Activated CD8-positive, alpha-beta memory T cell treated with anti-CD3 and anti-CD28 coated beads, Interleukin-2, amount 50 U/mL, for 48 hours (primary cell): ENCODE results near the gene TYSND1.
"Not testable (repeated sequence)": the region's sequence is repeated elsewhere in the genome, so short reads cannot be mapped to it uniquely, and the experiment has no call there.

Experiments
- DNase-seq: peaks from one replicate; pipeline ENCODE4 v3.0.0-alpha.2; 2020

TYSND1 gene

DNA sequence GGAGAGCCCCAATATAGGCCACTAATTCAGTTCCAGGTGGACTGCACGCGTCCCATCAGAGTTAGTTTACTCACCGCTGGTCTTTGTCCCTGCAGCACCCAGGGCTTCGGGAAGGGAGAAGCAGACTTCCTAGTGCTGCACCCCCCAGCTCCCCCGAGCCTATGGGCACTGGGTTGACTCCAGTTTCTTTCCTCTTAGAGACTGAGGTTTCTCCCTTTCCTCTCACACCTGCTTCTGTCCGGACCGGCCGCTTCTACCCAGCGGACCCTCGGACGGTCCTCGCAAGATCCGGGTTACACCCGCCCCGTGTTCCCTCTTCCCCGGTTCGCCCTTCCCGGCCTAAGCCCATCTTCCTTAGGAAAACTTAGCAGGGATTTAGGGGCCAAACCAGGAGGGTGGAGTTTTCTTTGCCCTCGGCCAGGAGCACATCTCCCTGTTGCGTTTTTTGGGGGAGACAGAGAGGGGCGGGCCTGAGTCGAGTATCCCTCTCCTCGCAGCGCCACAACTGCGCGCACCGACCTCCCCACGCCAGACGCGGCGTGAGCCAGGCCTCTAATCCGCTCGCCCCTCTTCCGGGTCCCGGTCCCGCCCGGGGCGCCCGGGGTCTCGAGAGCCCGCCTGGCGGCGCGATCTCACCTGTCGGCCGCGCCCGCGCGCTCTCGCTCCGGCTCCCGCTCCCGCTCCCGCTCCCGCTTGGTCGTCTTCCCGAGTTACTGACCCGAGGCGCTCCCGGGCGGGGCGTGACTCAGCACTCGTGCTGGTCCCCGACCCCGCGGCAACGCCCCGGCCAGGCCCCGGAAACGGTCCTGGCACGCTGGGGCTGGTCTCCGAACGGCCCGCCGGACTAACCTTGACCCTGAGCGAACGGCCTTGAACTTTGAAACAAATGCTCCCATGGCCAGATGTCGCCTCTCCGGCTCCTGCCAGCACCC, 14.1 kb downstream of the TYSND1 start, which contains the start of gene AIFM2:
AIFM2 (minus strand) TSS at position 728 of the 932 bp plus-strand sequence. CDS start 8,741 bp downstream, outside the sequence.
- peak; percentile 81 for DNase-seq

DNA sequence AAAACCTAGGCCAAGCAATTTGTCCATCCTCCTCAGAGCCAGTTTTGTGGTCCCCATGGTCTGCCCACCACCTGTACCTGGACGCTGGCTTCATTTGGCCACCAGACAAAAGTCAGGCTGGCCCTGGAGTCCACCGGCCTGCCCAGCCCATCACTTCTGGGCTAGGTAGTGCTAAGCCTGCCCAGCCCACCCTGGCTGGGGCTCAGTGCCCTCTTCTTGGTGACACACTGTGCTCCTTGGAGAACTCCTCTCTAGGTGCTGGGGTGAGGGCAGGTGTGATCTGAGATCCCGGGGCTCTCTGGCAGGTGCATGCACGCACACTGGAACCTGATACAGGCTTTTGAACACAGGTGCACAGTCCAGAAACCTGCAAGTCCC, 15.0 kb downstream of the TYSND1 start:
- DNase-seq, result no peak

DNA sequence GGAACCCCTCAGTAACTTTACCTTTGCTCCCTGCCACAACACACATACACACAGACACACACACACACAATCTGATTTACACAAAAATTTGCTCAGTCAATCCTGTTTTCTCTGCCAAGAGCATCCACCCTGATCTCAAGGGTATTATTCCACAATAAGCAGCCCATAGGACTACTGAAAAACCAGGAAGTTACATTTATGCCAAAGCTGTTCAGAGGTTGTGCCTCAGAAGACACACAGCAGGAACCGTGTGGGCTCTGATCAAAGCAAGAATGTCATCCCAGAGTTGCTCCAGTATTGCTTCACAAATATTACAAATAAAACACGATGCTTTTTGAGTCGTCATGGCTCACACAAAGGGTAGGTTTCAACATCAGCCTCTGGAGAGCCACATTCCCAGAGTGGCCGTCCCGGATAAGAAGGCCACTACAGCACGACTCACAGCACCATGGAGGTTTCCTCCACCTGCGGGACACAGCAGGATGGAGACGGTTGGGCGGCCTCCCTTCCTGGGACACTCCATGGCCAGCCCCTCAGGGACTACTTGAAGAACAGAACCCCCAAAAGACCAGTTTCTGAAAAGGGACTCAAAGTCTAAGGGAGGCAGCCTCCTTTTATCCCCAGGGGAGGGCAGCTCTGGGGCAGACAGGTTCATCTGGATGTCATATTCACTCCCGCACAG, 15.5 kb downstream of the TYSND1 start:
- DNase-seq, result no peak

DNA sequence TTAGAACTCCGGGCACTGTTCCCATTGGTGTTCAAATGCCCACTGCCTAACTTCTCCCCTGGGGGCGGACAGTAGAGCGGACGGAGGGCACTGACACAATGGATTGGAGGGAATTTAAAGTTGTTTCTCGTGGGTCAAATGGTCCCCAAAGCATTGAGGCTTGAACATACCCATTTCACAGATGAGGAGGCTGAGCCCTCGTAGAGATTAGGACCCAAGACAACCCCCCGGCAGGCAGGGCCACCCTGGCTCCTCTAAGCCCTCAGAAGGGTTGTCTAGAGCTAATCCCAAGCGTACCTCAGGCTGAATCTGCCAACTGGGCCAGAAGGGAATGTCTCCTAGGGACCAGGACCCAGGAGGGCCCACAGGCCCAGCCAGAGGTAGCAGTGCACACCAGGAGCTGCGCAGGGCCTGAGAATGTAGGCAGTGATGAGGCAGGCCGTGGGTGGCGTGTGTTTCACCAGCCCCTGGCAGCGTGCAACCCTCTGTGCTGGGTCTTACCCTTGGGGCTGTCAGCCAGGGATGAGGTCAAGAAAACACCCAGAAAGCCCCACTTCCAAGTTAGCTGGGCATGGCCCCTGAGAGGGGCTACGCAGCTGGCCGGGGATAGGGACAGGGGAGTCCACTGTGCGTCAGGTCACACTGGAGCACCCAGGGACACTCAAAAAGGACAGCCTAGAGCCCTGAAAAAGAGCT, 19.7 kb downstream of the TYSND1 start:
- DNase-seq, result no peak

DNA sequence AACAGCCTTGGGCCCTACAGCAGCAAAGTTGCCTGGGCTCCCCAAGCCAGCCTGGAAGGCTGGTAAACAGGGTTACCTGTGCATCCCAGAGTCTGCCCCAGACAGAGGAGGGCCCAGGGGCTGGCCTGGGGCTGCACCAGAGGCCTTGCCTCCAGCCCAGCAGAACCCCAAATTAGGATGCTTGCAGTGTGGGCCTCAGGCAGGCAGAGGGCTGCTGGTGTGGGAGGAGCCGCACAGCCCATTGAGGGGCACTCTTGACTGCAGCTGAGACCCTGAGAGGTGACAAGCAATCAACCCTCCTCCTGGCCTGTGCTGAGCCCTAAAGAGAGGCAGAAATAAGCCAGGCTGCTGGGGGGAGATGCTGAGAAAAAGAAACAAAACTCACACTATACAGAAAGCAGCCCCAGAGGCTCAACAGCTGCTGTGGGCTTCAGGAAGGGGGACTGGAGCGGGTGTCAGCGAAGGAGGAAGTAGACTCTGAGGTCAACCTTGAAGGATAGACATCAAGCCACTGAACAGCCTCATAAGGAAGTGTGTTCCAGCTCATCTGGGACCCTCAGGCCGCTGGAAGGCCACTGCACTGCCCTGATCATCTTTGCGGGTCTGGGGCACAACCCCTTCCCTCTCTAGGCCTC, 20.5 kb downstream of the TYSND1 start:
- no peak for DNase-seq

DNA sequence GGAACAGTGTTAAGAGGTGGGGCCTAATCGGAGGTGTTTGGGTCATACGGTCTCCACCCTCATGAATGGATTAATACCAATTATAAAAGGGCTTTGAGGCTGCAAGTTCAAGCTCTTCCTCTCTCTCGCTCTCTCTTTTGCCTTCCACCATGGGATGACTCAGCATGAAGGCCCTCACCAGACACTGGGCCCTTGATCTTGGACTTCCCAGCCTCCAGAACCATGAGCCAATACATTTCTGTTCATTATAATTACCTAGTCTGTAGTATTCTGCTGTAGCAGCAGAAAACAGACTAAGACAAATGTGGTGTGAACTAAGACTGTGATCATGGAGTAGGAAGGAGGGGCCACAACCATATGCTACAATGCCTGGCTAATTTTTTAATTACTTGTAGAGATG, 21.6 kb downstream of the TYSND1 start:
- DNase-seq, result no peak

DNA sequence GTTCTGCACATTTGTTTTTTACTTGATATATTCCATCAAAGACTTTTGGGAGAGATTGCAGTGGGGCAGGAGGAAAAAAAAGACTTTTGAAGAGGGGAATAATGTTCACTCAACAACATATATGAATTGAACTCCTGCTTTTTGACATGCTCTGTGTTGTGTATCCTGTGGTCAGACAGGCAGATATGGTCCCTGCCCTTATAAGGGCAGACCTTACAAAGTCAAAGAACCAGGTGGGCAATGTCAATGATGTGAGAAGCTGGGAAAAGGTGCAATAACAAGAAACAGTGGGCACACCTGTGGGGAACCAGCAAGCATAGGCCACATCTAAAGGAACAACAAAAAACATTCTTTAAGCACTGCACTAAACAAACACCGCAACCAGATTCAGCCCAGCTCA, 22.1 kb downstream of the TYSND1 start:
- DNase-seq, result no peak

DNA sequence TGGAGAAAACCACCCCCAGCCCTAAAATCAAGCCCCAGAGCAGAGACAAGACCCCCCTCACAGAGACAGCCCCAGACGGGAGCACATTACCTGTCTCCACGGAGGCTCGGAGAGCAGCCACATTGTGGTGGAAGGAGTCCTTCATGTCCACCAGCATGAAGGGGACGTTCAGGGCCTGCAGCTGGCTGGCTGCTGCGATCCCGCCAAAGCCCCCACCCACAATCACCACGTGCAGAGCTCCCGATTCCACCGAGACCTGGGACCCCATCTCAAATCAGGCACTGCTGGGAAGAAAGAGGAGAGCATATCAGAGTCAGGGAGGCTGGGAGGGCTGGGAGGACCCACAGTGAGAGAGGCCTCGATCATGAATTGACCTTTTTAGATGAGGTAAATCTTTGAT, 22.7 kb downstream of the TYSND1 start:
- no peak for DNase-seq

DNA sequence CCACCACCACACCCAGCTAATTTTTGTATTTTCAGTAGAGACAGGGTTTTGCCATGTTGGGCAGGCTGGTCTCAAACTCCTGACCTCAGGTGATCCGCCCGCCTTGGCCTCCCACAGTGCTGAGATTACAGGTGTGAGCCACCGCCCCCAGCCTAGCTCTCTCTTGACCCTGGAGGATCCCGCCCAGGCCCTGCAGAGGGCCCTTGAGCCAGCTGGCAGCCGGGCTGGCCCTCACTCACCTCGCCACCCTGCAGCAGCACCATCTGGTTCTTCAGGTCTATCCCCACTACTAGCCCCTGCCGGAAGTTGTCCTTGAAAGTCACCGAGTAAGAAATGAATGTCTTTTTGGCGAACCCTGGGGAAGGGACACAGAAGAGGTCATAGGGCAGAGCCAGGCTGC, 23.3 kb downstream of the TYSND1 start:
- not testable (repeated sequence) for DNase-seq

DNA sequence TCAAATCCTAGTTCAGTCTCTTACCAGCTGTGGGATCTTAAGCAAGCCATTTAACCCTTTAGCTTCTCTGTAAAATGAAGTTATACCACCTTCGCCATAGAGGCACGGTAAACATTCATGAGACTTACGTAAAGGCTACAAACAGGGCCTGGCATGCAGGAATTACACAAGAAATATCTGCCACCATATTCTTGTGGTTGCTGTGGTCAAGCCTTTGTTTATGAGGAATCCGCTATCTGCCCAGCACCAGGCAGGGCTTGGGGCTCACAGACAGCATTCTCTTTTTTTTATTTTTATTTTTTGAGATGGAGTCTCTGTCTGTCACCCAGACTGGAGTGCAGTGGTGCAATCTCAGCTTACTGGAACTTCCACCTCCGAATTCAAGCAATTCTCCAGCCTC, 23.8 kb downstream of the TYSND1 start:
- DNase-seq, result no peak

DNA sequence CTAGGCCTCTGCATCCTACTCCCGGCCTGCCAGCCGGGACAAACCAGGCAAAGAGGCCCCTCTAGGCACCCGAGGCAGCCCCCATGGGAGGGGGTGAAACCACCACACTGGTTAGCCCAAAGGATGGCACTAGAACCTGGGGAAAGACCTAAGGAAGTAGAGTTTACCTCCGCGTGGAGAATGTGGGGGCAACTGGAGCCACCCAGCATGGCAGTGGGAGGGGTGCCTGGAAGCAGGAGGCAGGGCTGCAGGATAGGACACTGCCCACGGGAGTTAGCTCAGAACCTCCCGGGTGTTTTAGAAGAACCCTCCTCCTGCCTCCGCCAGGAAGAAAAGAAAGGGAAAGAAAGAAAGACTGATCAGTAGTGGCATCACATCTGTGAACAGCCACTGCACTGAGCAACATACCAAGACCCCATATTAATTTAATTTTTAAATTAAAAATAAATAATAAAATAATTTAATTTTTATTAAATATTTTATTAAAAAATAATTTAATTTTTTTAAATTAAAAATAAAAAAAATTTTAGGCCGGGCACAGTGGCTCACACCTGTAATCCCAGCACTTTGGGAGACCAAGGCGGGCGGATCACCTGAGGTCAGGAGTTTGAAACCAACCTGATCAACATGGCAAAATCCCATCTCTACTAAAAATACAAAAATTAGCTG, 25.1 kb downstream of the TYSND1 start:
- DNase-seq, result no peak

DNA sequence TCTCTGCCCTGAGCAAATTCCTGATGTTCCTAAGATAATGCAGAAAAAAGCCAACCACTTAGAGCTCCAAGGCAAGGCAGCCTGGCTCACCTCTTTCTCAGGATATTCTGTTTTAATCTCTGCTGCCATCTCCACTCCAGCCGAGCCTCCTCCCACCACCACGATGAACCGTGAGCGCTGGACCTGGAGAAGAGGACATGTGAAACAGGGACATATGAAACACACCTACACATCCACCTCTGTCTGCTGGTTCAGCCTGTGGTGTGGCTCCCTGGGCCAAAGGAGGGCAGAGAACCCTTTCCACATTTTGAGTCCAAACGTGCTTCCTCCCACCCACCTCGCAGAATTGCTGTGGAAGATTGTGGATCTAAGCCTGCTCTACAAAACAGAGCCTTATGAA, 26.1 kb downstream of the TYSND1 start:
- no peak for DNase-seq

DNA sequence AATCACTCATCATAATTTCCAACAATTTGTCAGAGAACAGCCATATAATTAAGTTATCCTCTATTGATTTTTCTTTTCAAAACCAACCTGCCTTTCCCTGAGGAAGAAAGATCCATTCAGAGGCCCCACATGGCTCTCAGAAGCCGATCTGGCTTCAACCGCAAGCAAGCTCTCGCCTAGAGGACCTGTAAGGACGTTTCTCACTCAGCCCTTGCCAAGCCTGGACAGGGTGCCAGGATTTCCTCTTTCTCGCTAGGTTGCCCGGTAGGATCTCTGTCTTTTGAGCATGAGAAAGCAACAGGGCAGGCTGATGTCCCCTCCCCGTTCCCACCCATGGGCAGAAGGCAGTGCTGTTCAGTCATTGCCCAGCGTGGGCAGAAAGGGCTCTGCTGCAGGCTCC, 26.9 kb downstream of the TYSND1 start:
- no peak for DNase-seq

DNA sequence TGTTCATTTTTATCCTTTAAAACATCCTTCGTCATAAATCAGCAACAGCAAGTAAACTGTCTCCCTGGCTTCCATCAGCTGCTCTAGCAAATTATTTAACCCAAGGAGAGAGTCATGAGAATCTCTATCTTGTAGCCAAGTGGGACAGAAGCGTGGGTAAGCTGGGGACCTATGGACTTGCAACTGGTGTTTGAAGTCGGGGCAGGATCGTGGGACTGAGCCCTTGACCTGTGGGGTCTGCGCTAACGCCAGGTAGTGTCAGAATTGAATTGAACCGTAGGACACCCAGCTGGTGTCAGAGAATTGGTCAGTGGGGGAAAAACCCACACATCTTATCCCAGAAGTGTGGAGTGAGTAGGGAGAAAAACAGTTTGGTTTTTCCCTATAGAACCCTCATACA, 27.3 kb downstream of the TYSND1 start:
- DNase-seq, result no peak

DNA sequence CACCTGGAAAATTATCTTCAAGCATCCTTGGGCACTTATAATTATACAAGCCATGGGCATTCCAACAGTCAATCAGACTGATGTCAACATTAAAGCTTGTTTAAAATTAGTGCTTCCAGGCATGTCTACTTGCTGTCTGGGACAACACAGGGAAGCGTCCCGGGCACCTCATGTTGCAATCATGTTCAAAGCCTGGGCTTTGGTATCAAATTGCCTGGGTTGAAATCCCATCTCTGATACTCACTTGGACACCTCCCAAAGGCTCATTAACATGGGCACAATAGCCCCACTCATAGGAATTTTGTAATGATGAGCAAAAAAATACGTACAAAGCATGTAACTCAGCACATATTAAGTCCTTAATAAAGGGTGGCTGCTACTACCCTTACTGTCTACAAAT, 28.3 kb downstream of the TYSND1 start:
- no peak for DNase-seq

DNA sequence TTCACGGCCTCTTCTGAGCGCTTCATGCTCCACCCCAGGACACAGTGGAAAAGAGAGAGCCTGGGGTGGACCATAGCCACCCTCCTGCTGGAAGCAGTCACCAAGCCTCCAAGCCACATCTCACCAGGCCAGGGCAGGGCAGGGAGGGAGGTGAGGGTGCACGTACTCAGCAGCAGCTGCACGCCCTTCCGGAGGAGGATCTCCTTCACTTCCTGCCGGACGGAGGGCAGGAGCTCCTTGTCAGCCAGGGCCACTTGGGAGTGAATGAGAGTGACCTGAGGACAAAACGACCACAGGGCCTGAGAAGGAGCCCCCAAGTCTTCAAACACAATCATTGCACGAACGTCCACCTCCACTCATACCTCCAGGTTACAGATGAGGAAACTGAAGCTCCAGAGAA, 28.9 kb downstream of the TYSND1 start:
- no peak for DNase-seq

DNA sequence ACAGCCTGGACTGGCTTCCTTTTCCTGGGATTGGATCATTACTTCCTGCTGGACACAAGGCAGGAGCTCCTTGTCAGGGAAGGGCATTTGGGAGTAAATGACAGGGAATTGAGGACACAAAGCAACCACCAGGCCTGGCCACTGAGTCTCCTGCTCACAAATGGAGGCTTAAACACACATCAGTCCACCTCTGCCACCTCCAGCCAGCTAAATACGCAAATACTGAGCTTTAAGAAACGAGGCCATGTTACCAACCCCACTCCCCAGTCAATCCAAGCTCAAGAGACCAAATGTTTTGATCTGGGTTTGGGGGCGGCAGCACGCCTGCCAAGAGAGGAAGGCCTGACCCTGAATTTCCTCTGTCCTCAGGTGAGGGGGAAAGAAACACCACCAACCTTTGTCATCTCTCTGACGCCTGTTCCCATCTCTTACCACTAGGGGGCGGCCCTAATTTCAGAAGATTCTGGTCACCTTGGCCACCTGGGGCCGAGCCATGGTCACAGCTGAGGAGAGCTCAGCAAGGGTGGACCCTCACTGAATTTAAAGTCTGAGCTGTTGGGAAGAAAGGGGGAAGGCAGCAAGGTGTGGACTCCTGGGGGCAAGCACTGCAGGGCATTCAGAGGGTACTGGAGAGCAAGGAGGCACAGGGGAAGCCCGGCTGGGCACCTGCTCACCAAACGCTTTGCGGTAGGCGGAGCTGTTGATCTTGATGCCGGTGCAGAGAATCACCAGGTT, 30.4 kb downstream of the TYSND1 start:
- DNase-seq, result peak; percentile 77

DNA sequence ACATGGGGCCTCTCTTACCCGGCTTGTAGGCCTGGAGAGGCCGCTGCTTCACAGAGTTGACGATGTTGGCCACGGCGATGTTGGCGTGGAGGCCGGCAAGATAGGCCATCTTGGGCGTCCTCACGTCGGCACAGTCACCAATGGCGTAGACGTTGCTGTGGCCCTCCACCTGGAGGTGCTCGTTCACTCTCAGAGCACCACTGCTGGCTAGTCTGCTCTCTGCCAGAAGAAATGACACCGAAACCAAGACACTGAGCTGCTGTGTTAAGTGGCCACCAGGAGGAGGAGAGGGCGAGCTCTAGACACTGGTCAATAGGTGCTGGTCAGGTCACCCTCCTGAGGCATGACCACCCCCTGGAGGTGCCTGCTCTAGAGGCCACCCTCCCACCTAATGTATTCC, 31.6 kb downstream of the TYSND1 start:
- no peak for DNase-seq

DNA sequence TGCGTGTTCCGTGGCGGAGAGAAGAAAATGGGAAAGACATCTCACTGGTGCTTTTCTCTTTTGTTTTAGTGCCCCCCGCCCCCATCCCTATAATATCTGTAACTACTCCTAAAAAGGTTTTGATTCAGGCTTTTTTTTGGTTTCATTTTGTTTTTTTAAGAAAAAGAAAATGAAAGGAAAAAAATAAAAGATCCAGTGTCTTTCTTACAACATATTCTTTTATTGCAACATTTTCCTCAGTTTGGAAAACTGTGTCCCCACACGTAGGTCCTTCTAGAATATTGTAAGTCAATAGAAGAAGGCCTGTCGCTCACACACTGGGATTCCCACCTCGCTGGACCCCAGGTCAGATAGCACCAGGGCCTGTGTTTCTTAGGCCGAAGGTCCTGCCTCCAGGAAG, 34.4 kb downstream of the TYSND1 start:
- DNase-seq, result no peak

DNA sequence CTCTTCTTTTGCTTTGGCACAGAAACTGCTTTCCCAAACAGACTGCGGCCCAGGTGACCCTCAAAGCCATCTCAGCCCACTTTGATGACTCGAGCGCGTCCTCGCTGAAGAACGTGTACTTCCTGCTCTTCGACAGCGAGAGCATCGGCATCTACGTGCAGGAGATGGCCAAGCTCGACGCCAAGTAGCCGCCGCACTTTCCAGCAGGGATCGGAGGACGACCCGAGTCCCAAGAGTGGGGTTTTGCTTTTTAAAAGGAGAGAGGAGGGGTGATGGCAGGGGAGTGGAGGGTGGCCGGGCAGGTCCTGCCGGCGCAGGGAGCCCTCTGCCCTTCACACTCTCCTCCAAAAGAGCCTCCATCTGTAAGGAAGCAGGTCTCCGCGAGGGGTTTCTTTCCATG, 35.0 kb downstream of the TYSND1 start:
- no peak for DNase-seq

DNA sequence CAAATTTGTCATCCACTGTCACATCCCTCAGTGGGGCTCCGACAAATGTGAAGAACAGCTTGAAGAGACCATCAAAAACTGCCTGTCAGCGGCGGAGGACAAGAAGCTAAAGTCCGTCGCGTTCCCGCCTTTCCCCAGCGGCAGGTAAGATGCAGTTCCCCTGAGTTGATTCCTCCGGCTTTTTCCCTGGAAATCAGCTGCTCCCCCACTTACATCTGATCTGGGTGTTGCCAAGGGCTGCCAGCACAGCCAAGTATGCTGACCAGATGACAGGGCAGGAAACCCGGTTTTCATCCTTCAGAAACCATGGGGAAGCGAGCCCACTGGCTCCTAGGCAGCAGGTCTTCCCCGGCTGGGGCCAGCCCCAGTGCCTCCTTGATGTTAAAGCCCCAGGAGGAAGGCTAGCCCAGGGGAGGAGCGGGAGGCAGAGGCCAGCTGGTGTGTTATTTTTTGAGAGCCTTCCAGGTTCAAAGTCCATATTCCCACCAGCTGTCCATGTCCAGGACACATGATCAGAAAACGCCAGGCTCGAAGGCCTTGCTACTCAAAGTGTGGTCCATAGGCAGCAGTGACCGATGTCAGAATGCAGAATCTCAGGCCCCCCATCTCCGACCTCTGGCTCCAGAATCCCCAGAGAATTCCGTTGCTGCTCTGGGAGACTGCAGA, 37.3 kb downstream of the TYSND1 start:
- DNase-seq, result no peak
